NCI-H748 (cell line): ENCODE measurements around the gene DBP.
"Not testable (repeated sequence)": the region's sequence is repeated elsewhere in the genome, so short reads cannot be mapped to it uniquely, and the experiment has no call there.

Experiments
- DNase-seq: peaks from one replicate; lab custom pipeline; 2025; ENCODE audit not compliant: unreplicated experiment; lab: John Stamatoyannopoulos, UW

DBP gene

GRCh38 chr19:48641850-48642249, 4.7 kb upstream of the DBP start:
- no peak for DNase-seq

- DNase-seq: no peak
Observed at GRCh38 chr19:48639483-48640375, 2.5 kb upstream of the DBP start.

- peak; percentile 35 for DNase-seq
Observed at GRCh38 chr19:48638831-48639381, 1.7 kb upstream of the DBP start.

GRCh38 chr19:48637948-48638830, 1.0 kb upstream of the DBP start:
- DNase-seq: peak; percentile 96

- peak; percentile 100 for DNase-seq
Observed at GRCh38 chr19:48637449-48637947, 319 bp upstream of the DBP start.

GRCh38 chr19:48635966-48636858, 967 bp downstream of the DBP start:
- peak; percentile 63 for DNase-seq

GRCh38 chr19:48635263-48635965, 1.8 kb downstream of the DBP start:
- DNase-seq: peak; percentile 86

GRCh38 chr19:48634424-48635262, 2.5 kb downstream of the DBP start:
- peak; percentile 99 for DNase-seq

- no peak for DNase-seq
Observed at GRCh38 chr19:48634036-48634342, 3.2 kb downstream of the DBP start.

GRCh38 chr19:48633148-48634035, 3.8 kb downstream of the DBP start:
- no peak for DNase-seq

- DNase-seq: no peak
Observed at GRCh38 chr19:48632692-48633147, 4.5 kb downstream of the DBP start.

GRCh38 chr19:48632286-48632685, 4.9 kb downstream of the DBP start:
- DNase-seq: not testable (repeated sequence)

- peak; percentile 72 for DNase-seq
Observed at GRCh38 chr19:48631225-48631624, 6.0 kb downstream of the DBP start.

GRCh38 chr19:48630296-48631063, 6.7 kb downstream of the DBP start:
- no peak for DNase-seq

GRCh38 chr19:48629599-48630295, 7.4 kb downstream of the DBP start:
- peak; percentile 92 for DNase-seq

- DNase-seq: no peak
Observed at GRCh38 chr19:48629297-48629598, 7.9 kb downstream of the DBP start.
